RWPE2 (cell line): ENCODE data around the gene ASB8.

Experiments used
- ATAC-seq: fragments of 200-7000 bp; cut with Tn5 transposase; 3 replicates; pipeline ENCODE4 v1.9.1; 2021; ENCODE audit warnings: low read depth
- DNase-seq: peaks from one replicate; pipeline ENCODE4 v3.0.0-alpha.2; 2020; ENCODE audit warnings: low spot score
- H3K27ac ChIP-seq: fragments of 450-650 bp; 2 replicates; pipeline ENCODE4 v1.5.1; 2017; ENCODE audit warnings: mild to moderate bottlenecking; ENCODE audit not compliant: poor library complexity, severe bottlenecking
- H3K27me3 ChIP-seq: fragments of 250-450 bp; sonication (Bioruptor Pico); 2 replicates; pipeline ENCODE4 v1.5.1; 2021; ENCODE audit warnings: mild to moderate bottlenecking, moderate library complexity; ENCODE audit not compliant: insufficient read depth, poor library complexity, severe bottlenecking
- H3K36me3 ChIP-seq: fragments of 250-450 bp; sonication (Bioruptor Pico); 2 replicates; pipeline ENCODE4 v1.5.1; 2020; ENCODE audit warnings: low read depth, mild to moderate bottlenecking, moderate library complexity
- H3K4me1 ChIP-seq: fragments of 250-450 bp; sonication (Bioruptor Pico); 2 replicates; pipeline ENCODE4 v1.5.1; 2021; ENCODE audit warnings: mild to moderate bottlenecking, moderate library complexity; ENCODE audit not compliant: insufficient read depth, poor library complexity, severe bottlenecking
- H3K4me3 ChIP-seq: fragments of 250-450 bp; sonication (Bioruptor Pico); 2 replicates; pipeline ENCODE4 v1.5.1; 2021; ENCODE audit warnings: mild to moderate bottlenecking, moderate library complexity; ENCODE audit not compliant: severe bottlenecking
- H3K9me3 ChIP-seq: fragments of 250-450 bp; sonication (Bioruptor Pico); 2 replicates; pipeline ENCODE4 v1.5.1; 2021; ENCODE audit warnings: mild to moderate bottlenecking, moderate library complexity; ENCODE audit not compliant: severe bottlenecking
- CTCF ChIP-seq: fragments of 450-650 bp; IDR thresholded peaks from one replicate; pipeline ENCODE4 v1.5.1; 2017; ENCODE audit warnings: mild to moderate bottlenecking, moderate library complexity; ENCODE audit not compliant: poor library complexity, severe bottlenecking

ASB8 gene

GRCh38 chr12:48199774-48200221, 42.5 kb upstream of the ASB8 start:
- ATAC-seq: no peak
- Histone ChIP-seq H3K27ac (no peak overlapping the region), H3K4me1 (peaks cover 16% of the 10 kb centered on the region), H3K9me3 (no peaks in the 10 kb centered on the region), H3K4me3 (no peak overlapping the region), H3K27me3 (no peaks in the 10 kb centered on the region), H3K36me3 (no peaks in the 10 kb centered on the region)
- no peak for TF ChIP-seq CTCF
- DNase-seq: no peak

- peak overlapping the region; percentile 60 for H3K27ac ChIP-seq
Observed at GRCh38 chr12:48198985-48199384, 41.7 kb upstream of the ASB8 start.

DNA sequence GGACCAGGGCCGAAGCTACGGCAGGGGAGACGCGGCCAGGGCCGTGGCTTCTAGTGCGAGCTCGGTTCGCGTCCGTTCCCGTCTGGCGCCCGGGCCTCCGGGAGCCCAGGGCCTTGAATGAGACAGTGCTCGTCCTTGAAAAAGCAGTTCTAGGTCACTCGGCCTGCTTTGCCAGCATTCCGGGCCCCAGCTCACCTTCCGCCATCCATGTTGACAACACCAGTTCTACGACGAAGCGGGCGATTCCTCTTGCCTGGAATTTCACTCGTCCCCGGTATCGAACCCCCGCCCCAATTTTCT, 41.3 kb upstream of the ASB8 start:
- H3K36me3 ChIP-seq: no peaks in the 10 kb centered on the region
- ATAC-seq: no peak
- no peaks in the 10 kb centered on the region for H3K9me3 ChIP-seq
- no peak for DNase-seq
- H3K4me1 ChIP-seq: peaks cover 16% of the 10 kb centered on the region
- no peak for TF ChIP-seq CTCF
- peak overlapping the region; percentile 60 for H3K27ac ChIP-seq
- H3K4me3 ChIP-seq: peak overlapping the region; percentile 49
- no peaks in the 10 kb centered on the region for H3K27me3 ChIP-seq

More at GRCh38 chr12:48198985-48199384, 41.7 kb upstream of the ASB8 start:
- TF ChIP-seq CTCF: no peak
- Histone ChIP-seq H3K4me3 (peak overlapping the region; percentile 49), H3K27me3 (no peaks in the 10 kb centered on the region), H3K36me3 (no peaks in the 10 kb centered on the region), H3K9me3 (no peaks in the 10 kb centered on the region), H3K4me1 (peaks cover 16% of the 10 kb centered on the region)
- ATAC-seq: no peak
- DNase-seq: no peak

GRCh38 chr12:48197971-48198671, 40.8 kb upstream of the ASB8 start:
- peak overlapping the region; percentile 49 for H3K4me3 ChIP-seq
- peak; percentile 95 for DNase-seq
- peak; percentile 91 for ATAC-seq
- H3K27ac ChIP-seq: peak overlapping the region; percentile 60
- no peaks in the 10 kb centered on the region for H3K27me3 ChIP-seq
- peaks cover 16% of the 10 kb centered on the region for H3K4me1 ChIP-seq
- H3K9me3 ChIP-seq: no peaks in the 10 kb centered on the region
- TF ChIP-seq CTCF: peak; percentile 28
- no peaks in the 10 kb centered on the region for H3K36me3 ChIP-seq

- peak; percentile 69 for TF ChIP-seq CTCF
- H3K4me3 ChIP-seq: peak overlapping the region; percentile 49
- H3K27ac ChIP-seq: peak overlapping the region; percentile 60
- H3K27me3 ChIP-seq: no peaks in the 10 kb centered on the region
- no peak for DNase-seq
- no peaks in the 10 kb centered on the region for H3K36me3 ChIP-seq
- peak; percentile 8; the same call in 1 of the 3 replicates for ATAC-seq
- no peaks in the 10 kb centered on the region for H3K9me3 ChIP-seq
- H3K4me1 ChIP-seq: peaks cover 16% of the 10 kb centered on the region
Observed at GRCh38 chr12:48197549-48197970, 40.2 kb upstream of the ASB8 start.
